NCI-H226 (cell line): ENCODE results near the gene DHH.

Experiments used
- DNase-seq: peaks from one replicate; pipeline ENCODE4 v3.0.0-alpha.2; 2015

Gene DHH

DNA sequence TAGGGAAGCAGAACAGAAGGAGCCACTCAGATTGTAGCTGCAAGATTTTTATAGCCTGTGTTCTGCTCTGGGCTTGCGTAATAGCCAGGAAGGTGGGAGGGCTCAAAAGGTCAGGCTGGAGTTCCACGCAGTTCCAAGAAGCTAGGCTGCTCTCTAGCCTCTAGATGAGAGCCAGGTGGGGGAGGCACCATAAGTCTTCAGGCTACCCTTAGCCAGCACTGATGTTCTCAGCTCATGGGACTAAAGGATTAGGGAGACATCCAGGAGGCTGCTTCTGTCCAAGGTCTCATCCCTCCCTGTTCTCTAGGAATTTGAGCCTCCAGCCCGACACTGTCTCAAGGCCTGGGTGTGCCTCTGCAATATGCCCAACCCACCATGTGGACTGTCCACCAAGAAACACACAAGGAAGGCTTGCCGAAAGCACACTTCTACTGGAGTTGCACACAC is 14.4 kb upstream of the DHH start:
- peak; percentile 78 for DNase-seq

DNA sequence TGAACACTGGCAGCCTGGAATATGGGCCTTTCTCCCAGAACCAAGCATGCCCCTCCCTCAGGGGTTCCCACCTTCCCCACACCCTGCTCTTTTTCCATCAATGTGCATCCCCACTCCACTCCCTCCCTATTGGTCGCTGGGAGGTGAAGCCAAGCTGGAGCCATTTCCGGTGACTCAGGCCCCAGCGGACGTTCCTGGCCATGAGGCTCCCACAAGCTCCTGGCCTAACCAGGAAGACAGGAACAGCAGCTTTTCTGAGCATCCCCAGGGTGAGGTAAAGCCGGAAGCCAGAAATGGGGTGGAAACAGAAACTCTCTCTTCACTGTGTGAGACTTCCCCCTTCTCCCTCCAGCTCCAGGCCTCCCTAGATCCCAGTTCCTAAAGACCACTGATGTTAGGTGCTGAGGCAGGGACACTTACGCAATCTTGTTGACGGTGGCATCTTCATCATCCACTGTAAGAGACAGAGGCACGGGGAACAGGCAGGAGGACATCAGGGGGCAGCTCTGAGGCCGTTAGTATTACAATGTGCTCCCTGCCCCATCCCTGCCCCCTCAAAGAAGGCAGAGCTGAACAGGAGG is 11.0 kb upstream of the DHH start:
- DNase-seq = no peak

DNA sequence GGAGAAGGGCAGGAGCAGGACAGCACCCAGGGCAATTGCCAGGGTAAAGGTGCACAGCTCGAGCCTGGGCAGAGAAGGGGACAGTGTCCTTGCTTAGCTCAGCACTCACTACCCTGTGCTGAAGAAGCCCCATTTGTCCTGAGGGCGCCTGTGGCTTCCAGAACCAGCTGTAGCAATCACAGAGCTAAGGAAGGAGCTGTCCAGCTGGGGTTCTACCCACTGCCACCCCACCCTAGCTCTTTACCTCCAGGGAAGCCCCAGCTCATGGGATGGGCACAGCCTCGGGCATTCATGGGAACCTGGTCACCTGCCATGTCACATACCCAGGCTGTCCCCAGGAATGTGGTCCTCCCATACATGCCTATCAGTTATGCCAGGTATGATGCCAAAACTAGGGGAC is 10.2 kb upstream of the DHH start:
- DNase-seq = no peak

DNA sequence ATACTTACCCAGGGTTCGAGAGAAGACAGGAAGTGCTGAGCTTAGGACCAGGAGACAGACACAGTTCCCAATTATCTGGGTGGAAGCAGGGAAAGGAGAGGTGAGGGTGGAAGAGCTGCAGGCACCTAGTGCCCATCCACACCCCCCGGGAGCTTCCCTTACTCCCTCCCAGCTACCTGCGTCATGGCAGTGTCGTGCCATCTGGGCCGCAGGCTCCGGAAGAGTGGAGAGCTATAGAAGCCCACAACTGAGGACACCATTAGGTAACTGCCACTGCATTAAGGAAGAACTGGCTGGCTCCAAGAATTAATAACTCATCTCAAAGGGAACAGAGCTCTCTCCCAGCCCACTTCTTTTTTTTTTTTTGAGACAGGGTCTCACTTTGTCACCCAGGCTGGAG is 5.8 kb upstream of the DHH start:
- DNase-seq = no peak

DNA sequence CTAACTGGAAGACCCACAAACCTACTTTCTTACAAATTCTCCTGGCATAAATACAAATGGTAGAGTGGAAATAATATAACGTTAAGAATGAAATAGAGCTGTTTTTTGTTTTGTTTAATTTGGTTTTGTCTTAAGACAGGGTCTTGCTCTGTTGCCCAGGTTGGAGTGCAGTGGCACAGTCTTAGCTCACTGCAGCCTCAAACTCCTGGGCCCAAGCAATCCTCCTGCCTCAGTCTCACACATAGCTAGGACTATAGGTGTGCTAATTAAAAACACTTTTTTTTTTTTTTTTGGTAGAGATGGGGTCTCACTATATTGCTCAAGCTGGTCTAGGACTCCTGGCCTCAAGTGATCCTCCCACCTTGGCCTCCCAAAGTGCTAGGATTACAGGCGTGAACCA is 4.1 kb upstream of the DHH start:
- DNase-seq = no peak

DNA sequence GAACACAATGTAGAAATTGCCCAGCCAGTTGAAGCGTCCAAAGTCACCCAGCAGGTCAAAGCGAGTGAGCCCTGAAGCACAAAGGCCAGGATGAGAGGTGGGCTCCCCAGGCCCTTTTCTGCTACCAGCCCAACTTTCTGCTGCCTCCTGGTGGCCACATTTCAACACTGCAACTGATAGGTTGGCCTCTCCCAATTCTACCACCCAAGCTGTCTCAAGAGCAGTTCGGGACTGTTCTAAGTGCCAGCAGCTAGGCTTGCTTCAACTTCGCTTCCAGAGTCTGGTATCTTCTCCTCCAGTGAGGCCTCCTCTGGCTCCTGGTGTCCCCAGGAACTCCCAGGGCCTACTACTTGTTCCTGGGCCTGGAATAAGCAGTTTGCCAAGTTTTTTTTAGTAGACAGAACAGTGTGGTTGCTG is 3.4 kb upstream of the DHH start:
- no peak for DNase-seq

DNA sequence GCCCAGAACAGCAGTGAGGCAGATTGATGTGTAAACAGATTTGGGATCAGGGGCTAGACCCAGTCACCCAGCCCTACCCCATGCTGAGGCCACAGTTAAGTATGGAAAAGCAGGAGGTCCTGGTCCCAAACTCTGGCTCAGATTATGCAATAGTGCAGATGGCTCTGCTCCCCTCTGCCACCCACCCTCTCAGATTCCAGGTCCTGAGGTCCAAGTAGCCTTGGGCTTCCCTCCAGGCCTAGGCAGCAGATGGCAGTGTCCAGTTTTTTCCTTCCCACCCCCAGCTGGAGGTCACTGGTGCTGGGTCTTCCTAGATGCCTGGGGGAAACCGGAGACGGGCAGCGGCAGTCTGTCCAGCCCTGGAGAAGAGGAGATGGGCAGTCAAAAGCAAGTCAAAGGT is 2.8 kb upstream of the DHH start:
- DNase-seq = no peak

DNA sequence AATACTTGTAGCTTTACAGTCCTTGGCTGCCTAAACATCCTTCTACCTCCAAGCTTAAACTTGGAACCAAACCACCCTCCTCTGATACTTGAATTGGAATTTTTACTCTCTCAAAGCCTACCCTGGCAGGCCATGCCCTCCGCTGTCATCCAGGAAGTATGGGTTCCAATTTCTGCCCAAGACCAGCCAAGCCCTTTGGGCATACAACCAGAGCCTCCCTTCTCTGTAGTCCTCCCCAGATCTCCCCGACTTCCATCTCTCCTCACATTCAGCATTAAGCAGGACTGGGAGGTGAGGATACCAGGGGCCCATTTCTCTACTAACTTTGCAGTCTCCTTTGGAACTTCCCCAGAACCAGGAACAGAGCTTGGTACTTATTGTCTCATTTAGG is 369 bp upstream of the DHH start:
- no peak for DNase-seq

DNA sequence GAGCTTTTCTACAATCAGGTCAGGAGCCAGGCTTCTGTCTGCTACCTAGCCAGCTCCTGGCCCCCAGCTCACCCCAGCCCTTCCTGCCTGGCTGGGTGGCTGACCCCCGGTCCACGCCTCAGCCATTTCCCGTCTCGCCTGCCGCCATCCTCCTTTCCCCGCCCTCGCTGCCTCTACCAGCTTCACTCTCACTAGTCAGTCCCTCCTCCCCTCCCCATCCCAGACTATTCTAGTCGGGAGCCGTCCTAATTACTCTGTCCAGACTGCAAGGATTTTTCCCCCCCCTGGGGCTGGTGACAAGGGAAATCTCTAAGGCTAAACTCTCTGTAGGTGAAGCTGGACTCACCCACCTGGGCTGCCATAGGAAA is 825 bp downstream of the DHH start:
- DNase-seq = no peak

DNA sequence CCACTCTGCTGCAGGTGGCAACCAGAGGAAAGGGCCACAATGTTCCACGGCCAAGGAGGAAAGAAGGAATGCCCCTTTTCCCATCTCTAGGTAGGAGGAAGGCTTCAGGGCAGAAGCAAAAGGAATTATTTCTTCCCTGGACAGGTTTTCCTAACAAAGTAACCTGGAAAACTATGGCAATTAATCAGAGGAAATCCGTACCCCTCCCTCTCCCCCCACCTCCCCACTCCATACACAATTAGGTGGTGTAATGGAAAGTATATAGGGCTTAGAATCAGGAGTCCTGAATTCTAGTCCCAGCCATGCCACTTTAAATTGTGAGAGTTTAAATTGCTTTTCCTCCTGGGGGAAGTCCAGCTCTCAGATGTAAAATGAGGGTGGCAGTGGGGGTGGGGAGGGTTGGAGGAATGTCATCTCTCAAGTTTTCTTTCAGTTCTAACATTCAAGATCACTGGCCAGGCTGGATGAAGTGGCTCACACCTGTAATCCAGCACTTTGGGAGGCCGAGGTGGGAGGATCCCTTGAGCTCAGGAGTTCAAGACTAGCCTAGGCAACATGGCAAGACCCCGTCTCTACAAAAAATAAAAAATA is 1.7 kb downstream of the DHH start:
- no peak for DNase-seq

DNA sequence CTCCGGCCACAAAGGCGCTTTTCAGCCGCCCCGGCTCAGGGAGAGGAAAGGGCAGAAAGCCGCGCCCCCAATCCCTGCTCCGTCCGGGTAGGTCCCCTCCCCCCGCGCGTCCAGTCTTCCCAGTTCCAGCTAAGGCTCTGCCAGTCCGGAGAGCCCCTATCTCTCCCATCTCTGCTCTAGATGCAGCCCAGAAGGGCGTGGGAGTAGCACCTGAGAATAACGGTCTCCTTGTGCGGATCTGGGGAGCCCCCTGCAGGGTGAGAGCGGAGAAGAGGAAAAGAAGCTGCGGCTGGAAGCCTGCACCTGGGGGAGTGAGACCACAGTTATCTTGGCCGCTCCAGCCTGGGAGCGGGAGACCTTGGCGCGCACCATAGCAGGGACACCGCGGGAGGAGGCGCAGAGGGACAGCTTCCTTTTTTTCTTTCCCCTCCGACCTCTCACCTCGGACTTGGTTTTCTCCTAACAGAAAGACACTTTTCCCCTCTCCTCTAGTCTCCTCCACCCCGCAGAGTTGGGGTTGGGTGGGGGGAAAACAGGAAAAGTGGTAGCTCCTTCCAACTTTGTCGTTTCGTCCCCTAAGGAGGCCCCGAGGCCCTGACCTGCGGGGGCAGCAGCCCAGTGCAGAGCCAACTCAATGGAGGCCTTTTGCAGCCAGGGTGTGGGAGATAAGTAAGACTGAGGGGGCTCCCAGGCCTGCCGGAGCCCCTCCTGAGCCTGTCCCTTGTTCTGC is 2.4 kb downstream of the DHH start:
- peak; percentile 90 for DNase-seq

DNA sequence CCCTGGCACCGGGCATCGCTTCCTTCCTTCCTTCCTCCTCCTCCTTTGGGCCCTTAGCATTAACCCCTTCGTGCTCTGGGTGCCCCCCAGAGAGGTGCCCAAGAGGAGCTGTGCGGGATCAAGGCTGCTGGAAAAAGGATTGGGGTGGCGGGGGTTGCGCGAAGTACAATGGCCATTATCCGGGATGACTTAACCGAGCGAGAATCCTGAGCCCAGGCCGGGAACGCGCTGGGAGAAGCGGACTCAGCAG is 2.8 kb downstream of the DHH start:
- DNase-seq = no peak

DNA sequence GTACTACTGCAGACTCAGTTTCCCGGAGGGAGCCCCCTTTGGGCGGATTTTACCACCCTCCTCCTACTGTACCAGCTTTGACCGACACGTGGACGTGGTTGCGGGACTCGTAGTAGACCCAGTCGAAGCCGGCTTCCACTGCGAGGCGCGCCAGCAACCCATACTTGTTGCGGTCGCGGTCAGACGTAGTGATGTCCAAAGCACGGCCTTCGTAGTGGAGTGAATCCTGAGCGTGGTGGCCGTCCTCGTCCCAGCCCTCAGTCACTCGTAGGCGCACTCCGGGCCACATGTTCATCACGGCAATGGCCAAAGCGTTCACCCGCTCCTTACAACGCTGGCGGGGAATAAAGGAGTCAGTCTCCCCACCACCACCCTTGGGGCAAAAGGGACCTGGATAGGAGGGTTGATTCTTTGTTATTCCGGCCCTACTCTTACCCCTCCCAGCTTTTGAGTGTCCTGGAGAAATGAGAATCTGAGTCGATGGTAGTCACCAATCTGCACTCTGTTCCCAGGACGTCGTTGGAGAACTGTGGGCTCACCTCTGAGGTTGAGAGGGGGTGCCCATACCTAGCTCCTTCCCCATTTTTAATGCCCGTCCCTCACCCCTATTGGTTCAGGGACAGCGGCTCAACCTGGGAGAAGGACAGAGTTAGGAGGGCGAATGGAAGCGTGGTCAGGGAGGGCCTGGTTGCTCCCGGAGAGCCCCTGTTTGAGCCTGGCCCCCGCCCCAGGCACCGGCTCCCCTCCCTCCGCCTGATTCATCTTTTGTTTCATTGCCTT is 3.4 kb downstream of the DHH start:
- DNase-seq = no peak

DNA sequence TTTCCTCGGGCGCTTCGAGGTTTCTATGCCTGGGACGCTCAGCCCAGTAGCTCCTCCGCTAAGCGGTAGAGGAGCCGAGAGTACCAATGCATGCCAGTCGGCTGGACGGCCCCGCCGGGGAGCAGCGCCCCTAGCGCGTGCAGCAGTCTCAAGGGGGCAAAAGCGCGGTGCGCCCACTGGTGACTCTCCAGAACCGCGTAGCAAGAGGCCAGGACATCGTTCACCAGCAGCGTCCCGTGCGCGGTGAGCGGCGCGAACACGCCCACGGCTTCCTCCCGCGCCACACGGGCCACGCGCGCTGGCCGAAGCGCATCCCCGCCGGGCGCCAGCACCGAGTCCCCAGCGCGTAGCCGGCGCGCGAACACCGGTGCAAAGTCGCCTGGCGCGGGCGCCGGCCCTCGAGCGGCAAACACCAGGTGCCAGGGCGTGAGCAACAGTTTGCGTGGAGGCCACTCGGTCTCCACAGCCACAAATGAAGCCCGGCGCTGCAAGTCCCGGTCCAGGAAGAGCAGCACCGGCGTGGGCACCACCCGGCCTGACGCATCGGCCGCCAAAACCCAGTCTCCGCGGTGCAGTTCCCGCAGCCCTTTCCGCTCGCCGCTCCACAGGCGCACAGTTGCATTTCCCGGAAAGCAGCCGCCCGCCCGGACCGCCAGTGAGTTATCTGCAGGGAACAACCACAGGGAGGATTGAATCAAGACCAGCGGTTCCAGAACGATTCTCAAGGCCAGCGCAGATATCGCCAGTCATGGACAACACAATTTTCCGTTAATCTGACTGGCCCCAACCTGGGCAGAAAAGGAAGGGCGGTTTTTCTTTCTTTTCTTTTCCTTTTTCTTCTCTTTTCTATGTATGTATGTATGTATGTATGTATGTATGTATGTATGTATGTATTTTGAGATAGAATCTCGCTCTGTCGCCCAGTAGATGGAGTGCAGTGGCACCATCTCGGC is 4.5 kb downstream of the DHH start:
- DNase-seq = no peak

DNA sequence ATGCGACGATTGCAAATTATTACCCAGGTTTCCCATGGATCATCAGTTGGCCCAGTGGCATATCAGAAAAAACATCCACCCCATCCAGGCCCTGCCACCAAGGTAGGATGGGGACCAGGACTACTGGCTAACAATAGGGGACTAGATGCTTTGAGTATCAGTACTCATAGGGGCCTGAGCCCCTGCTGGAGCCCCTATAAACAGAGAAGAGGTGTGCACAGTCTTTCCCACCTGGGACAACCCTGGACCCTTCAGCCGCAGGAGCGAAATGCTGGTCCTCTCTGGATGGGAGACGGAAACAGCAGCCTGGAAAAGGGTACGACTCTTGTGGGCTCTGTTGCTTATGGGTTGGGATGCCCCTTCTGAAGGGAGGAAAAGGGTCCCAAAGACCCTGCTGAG is 5.7 kb downstream of the DHH start:
- DNase-seq = no peak

DNA sequence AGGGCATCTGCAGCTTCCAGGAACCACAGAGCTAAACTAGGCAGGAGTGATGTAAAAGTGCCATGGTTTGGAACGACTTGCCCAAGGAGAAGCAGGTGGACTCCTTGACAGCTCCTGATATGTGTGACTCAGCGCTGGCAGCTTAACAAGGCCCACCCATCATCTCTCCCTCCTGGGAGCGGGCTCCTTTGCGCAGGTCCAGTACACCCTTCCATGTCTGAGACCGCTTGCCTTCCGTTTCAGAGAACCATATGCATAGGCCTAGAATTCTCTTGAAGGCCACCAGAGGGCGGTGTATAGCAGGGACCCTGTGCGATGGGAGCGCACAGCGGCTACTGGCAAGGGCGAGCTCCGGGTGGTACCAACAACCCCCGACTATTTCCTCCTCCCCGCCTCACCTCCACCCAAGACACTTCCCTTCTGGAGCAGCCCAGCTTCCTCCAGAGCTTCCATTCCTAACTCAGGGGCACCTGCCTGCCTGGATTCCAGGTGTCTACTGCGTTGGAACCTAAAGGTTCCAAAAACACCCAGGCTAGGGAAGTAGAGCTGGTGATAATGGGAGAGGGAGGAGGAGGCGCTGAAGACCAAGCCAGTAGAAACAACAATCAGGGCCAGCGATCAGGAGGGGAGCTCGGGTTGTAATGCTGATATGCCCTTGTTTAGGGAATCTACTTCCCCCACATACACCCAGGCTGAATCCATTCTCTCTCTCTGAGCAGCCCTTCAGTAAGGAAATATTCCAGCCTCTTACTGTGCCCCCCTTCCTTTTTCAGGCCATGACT is 6.3 kb downstream of the DHH start:
- DNase-seq = peak; percentile 98

DNA sequence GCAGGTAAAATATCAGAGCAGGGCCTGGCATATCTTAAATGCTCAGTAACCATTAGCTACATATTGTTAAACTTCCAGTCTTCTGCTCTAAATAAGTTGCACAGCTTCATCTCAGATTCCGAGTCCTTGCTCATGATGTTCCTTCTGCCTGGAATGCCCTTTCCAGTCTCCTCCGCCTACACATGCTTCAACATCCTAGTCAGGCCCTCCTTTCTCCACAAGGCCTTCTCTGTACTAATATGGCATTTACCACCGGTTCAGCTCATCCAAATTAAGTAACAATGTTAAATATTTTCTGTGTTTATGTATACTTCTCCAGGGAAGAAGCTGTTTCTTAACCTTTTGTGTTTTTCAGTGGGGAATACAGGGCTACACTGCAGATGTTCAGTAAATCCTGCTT is 8.5 kb downstream of the DHH start:
- DNase-seq = no peak

DNA sequence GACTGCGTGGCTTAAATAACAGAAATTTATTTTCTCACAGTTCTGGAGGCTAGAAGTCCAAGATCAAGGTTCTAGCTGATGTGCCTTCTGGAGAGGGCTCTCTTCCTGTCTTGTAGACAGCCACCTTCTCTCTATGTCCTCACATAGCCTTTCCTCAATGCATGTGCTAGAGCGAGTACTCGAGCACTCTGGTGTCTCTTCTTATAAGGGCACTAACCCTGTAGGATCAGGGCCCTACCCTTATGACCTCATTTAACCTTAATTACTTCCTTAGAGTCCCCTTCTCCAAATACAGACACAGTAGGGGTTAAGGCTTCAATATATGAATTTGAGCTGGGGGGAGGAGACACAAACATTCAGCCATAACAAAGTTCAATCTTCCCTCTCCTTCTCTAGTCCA is 10.2 kb downstream of the DHH start:
- no peak for DNase-seq

DNA sequence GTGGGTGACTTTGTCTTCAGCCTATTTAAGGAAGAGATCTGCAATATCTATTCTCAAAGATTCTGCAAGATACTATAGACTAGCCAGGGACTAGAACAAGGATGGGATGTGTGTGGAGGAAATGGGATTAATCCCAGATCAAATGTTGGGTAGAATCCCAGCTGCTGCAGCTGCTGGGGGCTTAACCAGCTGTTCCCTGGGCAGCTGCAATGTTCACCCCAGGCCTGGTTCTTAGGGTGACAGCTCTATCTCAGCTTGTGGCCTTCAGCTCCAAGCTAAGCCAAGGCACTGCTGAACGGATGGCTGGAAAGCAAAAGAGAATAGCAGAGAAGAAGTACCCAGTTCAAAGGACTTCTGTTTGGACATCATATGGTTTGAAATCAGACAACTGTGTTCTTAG is 14.8 kb downstream of the DHH start:
- DNase-seq = no peak

DNA sequence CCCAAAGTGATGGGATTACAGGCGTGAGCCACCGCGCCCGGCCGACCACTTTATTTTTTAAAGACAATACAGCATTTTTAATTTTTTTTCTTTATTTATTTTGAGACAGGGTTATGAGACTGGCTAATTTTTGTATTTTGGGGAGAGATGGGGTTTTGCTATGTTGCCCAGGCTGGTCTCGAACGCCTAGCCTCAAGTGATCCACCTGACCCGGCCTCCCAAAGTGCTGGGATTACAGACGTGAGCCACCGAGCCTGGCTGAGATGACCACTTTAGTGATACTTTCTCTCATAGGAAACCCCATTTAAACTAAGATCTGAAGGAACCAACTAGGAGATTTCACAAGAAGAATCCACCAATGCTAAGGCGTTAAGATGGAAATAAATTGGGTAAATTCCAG is 23.6 kb downstream of the DHH start:
- DNase-seq = no peak

DNA sequence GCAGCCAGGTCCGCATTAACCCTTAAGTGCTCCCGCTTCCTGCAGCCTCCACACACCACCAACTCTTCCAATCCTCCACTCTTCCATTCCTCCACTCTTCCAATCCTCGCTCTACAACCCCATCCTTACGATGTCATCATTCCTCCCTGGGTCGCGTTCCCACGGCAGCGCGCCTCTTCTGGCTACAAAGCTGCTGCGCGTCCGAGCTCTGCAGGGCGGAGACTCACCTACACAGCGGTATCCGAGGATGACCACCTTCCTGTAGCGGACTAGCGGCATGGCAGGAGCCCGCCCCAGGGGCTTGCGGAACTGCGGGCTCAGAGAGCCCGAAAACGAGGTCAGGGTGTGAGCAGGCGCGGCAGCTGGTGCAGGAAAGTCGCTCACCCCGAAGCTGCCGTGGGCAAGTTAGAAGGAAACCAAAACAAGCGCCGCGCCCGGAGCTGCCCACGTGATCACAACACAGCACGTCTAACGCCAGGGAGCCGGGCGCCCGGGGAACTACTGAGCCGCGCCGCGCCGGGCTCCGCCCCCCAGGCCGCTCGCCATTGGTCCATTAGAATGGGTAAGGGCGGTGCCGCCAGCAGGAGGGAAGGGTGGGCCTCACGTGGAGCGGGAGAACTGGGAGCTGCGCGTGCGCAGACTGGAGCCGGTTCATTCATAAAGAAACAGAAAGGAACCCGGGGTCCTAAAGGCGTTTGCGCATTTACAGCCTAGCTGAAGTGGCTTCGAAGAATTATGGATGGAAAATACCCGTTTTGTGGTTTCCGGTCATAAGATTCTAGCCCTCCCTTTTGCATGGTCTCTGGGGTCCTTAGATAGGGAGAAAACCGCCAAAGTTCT is 24.9 kb downstream of the DHH start, which contains the start of gene RHEBL1:
RHEBL1 (minus strand) TSS at position 473 of the 840 bp plus-strand sequence; CDS start at position 279, 194 bp downstream.
- DNase-seq = peak; percentile 99
